Measurements from ENCODE around the gene HSPA4.
A peak's percentile ranks its signal among the peaks of the same experiment; 100 is the strongest.
"Not testable (repeated sequence)": the region's sequence is repeated elsewhere in the genome, so short reads cannot be mapped to it uniquely, and the experiment has no call there.

The HSPA4 gene

DNA sequence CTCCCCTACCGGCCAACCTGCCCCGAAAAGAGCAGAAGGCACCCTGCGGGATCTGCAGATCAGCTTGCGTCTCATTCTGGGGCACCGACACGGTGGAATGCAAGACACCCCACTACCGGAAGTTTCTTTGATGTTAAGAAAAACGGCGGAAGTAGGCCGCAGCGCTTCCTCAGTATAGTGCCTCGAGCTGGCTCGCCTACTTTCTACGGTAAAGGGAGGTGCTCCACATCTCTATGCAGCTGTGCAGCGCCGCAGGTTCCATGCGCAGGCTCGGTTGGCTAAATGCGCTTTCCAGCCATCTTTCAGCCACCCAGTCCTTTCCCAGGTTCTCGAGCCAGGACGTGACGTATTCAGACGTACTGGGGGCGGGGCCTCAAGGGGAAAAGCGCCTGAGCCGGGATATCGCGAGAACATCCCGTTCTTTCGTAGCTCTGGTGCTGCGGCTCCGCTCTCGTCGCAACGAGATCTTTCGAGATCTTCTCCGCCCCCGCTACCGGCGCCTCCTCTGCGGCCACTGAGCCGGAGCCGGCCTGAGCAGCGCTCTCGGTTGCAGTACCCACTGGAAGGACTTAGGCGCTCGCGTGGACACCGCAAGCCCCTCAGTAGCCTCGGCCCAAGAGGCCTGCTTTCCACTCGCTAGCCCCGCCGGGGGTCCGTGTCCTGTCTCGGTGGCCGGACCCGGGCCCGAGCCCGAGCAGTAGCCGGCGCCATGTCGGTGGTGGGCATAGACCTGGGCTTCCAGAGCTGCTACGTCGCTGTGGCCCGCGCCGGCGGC is at the start of gene HSPA4:
HSPA4 (plus strand) TSS at position 472 of the 775 bp plus-strand sequence; CDS start at position 710, 238 bp downstream.
- peak; percentile 97 for DNase-seq (ENCODE audit: low read depth, low spot score)

DNA sequence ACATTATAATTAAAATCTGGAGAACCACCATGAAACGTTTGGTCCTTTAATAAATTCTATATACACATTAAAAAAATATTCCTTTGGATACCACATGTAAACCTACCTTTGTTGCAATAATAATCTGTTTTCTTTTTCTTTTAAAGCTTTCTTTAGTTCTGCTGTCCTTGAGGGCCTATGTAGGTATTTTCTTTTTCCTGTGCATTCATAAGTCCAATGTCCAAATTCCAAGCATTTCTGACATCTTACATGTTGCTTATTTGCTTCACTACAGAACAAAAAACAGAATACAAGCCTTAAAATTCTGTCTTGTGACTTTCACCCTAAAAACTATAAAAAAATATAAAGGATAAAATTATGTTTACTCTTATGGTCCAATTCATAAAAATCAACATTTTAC is 45.2 kb upstream of the HSPA4 start:
- no peak for DNase-seq (ENCODE audit: low read depth, low spot score)

- not testable (repeated sequence) for DNase-seq (ENCODE audit: low read depth, low spot score)
Measured at GRCh38 chr5:133008455-133008854, 43.4 kb upstream of the HSPA4 start.

GRCh38 chr5:133015466-133015865 is 36.3 kb upstream of the HSPA4 start:
- DNase-seq (ENCODE audit: low read depth, low spot score): no peak

- no peak for DNase-seq (ENCODE audit: low read depth, low spot score)
Measured at GRCh38 chr5:133017964-133018363, 33.8 kb upstream of the HSPA4 start.

- DNase-seq (ENCODE audit: low read depth, low spot score): not testable (repeated sequence)
Measured at GRCh38 chr5:133019471-133019870, 32.3 kb upstream of the HSPA4 start.

DNA sequence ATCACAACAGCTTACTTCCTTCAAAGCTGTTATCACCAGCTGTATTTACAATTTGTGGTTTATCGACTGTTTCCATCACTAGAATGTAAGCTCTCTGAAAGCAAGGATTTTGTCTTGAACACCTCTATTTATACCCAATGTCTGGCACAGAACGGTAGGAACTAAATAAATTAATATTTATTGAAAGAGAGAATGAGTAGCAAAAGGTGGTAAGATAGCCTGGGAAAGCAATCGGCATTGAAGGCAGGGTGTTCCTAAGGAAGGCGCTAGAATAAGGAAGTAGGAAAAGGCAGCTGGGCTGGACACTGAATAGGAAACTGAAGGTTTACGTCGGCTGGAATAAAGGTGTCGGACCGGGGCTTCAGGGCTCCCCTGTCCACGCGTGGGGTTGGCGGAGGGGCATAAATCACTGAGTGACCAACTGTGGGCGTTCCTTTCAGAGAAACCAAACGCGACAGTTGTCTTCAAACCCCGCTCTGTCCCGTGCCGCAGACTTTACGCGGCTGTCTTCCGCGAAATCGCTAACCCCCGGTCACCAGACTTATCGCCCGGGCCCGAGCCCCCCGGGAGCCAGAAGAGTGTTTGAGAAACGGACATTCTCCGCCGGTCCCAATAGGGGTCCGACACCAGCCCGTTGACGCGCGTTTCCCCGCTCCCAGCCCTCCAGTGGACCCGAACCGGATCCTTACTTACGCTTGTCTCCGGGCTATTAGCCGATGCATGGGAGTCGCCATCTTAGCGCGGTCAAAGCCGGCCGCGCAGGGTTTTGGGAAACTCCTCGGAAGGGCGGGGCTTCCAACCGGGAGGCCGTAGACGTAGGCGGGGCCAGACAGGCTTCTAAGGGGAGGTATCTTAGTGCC is 25.8 kb upstream of the HSPA4 start, which contains the start of gene ZCCHC10:
ZCCHC10 (minus strand) TSS at position 746 of the 860 bp plus-strand sequence; CDS start at position 734, 12 bp downstream.
- DNase-seq (ENCODE audit: low read depth, low spot score): peak; percentile 93

DNA sequence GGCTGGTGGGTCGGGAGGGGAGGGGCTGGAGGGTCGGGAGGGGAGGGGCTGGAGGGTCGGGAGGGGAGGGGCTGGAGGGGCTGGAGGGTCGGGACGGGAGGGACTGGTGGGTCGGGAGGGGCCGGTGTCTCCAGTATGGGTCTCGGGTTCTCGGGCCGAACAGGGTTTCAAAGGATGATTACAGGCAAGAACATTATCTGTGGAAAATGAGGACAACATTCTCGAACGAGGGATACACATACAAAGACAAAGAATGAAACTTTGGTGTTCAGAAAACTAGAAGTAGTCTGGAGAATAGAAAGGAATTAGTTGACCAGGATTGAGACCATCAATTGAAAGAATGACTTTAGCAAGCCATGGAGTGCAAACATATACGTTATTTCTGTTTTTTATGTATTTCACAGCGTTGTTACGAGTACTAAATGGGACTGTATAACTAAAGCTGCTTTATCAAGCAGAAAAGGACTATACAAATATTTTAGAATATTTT is 25.1 kb upstream of the HSPA4 start:
- no peak for DNase-seq (ENCODE audit: low read depth, low spot score)

DNA sequence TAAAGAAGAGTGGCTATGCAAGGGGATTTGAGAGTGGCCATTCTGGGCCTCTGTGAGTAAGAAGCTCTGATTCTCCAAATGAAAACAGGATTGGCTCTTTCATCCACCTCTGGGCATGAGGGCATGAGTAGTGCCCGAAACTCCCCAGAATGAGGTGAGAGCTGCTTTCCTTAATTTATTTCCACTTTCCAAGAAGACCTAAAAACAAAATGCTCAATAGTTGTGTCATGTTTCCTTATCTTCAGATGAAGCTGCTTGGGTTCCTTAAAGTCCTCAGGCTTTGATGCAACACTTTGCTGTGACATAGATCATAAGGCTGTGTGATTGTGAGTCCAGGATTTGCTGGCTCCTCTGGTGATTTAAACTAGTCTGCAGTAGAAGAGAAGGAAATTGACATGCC is 22.4 kb upstream of the HSPA4 start:
- DNase-seq (ENCODE audit: low read depth, low spot score): no peak

DNA sequence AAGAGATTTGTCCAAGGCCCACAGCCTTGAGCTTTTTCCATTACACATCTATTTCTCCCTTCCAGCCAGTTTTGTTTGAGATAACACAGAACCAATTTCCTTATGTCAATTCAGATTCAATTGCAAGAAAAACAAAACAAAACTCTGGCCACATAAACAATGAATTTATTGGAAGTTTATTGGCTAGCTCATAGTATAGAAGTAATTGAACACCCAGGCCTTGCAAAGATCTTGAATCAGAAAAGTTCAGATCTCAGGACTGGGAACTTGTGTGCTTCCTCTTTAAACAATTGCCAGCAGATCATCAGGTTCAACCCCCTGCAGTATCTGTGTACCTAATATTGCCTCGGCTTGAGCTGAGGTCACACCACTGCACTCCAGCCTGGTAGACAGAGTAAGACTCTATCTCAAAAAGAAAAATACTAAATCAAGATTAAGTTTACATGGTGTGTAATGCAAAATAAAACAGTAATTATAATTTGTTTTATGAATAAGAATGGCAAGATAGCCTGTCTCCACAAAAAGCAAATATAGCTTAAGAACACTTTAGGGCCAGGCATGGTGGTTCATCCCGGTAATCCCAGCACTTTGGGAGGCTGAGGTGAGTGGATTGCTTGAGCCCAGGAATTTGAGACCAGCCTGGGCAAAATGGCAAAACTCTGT is 21.3 kb upstream of the HSPA4 start:
- DNase-seq (ENCODE audit: low read depth, low spot score): no peak

DNA sequence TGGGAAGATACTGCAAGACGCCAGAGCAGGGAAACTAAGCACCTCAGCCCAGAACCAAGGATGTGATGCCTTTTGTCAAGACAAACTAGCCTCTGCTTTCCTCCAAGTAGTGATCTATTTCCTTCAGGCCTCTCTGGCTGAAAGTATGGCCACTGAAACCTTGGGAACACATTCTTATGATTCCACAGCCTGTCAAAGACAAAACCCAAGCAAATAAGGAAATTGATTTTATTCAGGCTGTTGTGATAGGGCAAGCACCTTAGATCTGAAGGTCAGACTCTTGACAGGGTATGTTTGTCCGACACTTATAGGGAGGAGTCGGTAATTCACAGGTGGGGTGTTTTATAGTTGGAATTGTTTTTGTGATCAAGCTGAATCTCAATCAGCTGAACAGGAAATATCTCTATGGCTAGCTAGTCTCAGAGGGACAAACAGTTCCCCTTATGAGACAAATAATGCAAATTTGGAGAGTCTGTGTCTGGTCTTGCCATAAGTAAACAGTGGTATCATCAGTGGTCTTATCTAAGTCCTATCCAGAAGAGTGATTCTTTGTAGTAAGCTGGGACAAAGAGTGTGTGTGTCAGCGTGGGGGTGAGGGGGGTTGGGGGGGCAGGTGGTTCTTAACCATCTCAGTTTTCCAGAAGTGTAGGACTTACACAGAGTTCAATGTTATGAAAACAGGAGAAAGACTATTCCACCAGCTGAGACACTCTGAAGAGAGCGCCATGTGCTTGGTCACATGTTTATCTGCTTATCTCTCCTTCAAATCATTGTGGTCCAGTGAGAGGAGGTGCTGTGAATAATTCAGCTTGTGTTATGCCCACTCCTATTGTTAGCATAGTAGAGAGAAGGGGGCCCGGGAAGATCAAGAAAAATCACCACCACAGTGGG is 18.7 kb upstream of the HSPA4 start:
- DNase-seq (ENCODE audit: low read depth, low spot score): no peak

DNA sequence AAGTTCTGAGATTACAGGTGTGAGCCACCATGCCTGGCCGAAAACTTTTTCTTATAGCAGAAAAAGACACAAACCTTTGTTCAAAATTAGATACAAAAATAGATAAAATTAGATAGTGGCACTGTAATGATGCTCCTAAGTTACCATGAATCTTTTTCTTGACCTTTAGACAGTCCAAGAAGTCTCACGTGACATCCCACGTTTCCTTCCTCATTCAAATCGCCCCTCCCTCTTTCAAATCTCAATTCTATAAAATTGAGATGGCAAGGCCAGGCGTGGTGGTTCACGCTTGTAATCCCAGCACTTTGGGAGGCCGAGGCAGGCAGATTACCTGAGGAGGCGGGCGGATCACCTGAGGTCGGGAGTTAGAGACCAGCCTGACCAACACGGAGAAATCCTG is 17.7 kb upstream of the HSPA4 start:
- DNase-seq (ENCODE audit: low read depth, low spot score): no peak

DNA sequence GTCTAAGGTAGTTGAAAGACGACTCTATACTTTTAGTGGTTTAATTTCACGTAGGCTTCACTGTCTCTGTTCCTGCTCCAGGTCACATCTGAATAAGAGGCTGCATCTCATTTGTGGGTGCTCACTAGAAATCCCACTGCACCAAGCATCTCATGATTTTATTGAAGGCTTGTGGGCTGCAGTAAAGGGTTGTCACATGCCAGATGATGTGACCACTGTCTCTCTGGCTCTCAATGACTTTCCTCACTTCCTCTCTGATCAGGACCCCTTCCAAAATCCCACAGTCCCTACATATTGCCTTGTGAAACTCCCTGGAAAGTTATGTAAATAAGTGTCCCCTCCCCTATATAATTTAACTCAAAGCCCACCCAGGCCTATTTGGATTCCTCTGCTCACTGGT is 16.6 kb upstream of the HSPA4 start:
- DNase-seq (ENCODE audit: low read depth, low spot score): no peak

- not testable (repeated sequence) for DNase-seq (ENCODE audit: low read depth, low spot score)
Measured at GRCh38 chr5:133036677-133037076, 15.1 kb upstream of the HSPA4 start.

- no peak for DNase-seq (ENCODE audit: low read depth, low spot score)
Measured at GRCh38 chr5:133041157-133041784, 10.5 kb upstream of the HSPA4 start.

- no peak for DNase-seq (ENCODE audit: low read depth, low spot score)
Measured at GRCh38 chr5:133041910-133042309, 9.9 kb upstream of the HSPA4 start.

- not testable (repeated sequence) for DNase-seq (ENCODE audit: low read depth, low spot score)
Measured at GRCh38 chr5:133046560-133046959, 5.3 kb upstream of the HSPA4 start.

DNA sequence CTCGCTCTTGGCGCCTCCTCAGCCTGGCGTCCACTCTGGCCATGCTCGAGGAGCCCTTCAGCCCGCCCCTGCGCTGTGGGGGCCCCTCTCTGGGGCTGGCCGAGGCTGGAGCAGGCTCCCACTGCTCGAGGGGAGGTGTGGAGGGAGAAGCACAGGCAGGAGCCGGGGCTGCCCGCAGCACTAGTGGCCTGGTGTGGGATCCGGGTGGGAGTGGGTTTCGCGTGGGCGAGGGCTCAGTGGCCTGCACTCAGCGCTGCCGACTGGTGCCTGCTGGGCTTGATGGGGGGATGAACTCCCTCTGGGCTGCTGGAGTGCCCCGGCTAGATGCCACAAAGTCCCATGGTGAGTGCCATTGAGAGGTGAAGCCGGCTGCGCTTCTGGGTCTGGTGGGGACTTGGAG is 4.4 kb upstream of the HSPA4 start:
- DNase-seq (ENCODE audit: low read depth, low spot score): no peak

DNA sequence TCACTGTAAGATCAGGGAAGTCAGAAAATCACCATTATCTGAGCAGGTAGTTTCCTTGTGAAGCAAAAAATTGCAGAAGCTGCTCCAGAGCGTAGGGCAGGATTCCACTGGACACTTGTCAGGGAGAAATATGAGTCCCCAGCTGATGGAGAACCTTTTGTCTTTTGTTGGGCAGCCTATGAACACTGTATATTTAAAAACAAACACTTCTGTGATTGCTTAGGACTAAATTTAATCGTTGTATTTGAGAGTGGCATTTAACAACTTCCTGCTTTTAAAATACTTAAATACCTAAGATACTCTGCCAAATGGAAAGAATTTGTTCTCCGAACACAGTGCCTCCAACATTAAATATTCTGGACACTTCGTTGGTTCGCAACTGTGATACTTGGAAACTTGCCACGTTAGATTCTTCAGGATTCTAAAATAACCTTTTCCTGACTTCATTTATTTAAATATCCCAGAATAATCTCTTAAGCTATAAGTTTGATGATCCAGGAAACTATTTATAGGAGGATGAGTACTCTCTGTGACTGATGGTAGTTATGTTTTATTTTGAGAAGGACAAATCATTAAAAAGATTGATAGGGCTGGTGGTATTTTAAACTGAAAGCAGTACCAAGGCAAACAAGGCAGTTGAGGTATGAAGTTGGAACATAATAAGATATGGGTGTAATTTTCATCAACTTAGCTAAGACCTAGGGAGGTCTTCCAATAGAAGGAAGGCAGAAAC is 2.7 kb upstream of the HSPA4 start:
- DNase-seq (ENCODE audit: low read depth, low spot score): no peak

DNA sequence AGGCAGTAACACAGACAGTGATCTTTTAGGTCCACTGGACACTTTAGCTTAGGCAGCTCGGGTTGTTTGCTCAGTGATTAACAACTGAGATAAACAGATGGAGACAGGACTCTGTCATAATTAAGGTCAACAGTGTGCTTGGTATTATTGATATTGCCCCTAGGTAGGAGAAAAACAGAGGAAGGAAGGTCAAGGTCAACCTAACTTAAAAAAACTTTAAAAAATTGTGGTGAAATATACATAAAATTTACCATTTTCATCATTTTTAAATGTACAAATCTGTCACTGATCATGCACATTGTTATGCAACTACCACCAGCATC is 2.1 kb upstream of the HSPA4 start:
- no peak for DNase-seq (ENCODE audit: low read depth, low spot score)

All from smooth muscle cell of the brain vasculature (primary cell).